ENCODE data around the gene MRPL37. TPM values are rescaled to one million over a fixed set of nuclear protein-coding genes. Genes with fewer than 3 reads are reported as not detected.

Gene MRPL37
- total RNA-seq, 1 donor, result 79.5 TPM

GRCh38 chr1:54249819-54250435, 50.0 kb downstream of the MRPL37 start:
- H3K4me3 ChIP-seq (ENCODE audit: low read depth, low read length), result no peak overlapping the region
- DNase-seq (ENCODE audit: low read depth), result peak; percentile 68
- no peak for TF ChIP-seq CTCF (IDR thresholded peaks at IDR 0.05; ENCODE audit: insufficient read depth, low read depth, low read length)

- no peak overlapping the region for H3K4me3 ChIP-seq (ENCODE audit: low read depth, low read length)
- no peak for TF ChIP-seq CTCF (IDR thresholded peaks at IDR 0.05; ENCODE audit: insufficient read depth, low read depth, low read length)
- DNase-seq (ENCODE audit: low read depth), result no peak
These were observed 50.7 kb downstream of the MRPL37 start for GRCh38 chr1:54250670-54251069.

GRCh38 chr1:54252371-54252936, 52.5 kb downstream of the MRPL37 start:
- no peak overlapping the region for H3K4me3 ChIP-seq (ENCODE audit: low read depth, low read length)
- DNase-seq (ENCODE audit: low read depth), result no peak
- no peak for TF ChIP-seq CTCF (IDR thresholded peaks at IDR 0.05; ENCODE audit: insufficient read depth, low read depth, low read length)

GRCh38 chr1:54253480-54253879, 53.5 kb downstream of the MRPL37 start:
- H3K4me3 ChIP-seq (ENCODE audit: low read depth, low read length), result no peak overlapping the region
- no peak for TF ChIP-seq CTCF (IDR thresholded peaks at IDR 0.05; ENCODE audit: insufficient read depth, low read depth, low read length)
- peak; percentile 90 for DNase-seq (ENCODE audit: low read depth)

GRCh38 chr1:54254055-54254454, 54.1 kb downstream of the MRPL37 start:
- no peak overlapping the region for H3K4me3 ChIP-seq (ENCODE audit: low read depth, low read length)
- TF ChIP-seq CTCF (IDR thresholded peaks at IDR 0.05; ENCODE audit: insufficient read depth, low read depth, low read length), result no peak
- DNase-seq (ENCODE audit: low read depth), result peak; percentile 35

GRCh38 chr1:54255026-54255702, 55.2 kb downstream of the MRPL37 start:
- DNase-seq (ENCODE audit: low read depth), result no peak
- H3K4me3 ChIP-seq (ENCODE audit: low read depth, low read length), result no peak overlapping the region
- no peak for TF ChIP-seq CTCF (IDR thresholded peaks at IDR 0.05; ENCODE audit: insufficient read depth, low read depth, low read length)
